GM18526 (cell line): ENCODE results near the gene CCDC198.

Experiments used
- POLR2A ChIP-seq: IDR thresholded peaks from 3 replicates; pipeline ENCODE4 v1.6.1; 2011; ENCODE audit not compliant: insufficient read length; ENCODE audit errors: extremely low read depth

Gene CCDC198

GRCh38 chr14:57486767-57487379 is 6.8 kb downstream of the CCDC198 start:
- no peak for TF ChIP-seq POLR2A

DNA sequence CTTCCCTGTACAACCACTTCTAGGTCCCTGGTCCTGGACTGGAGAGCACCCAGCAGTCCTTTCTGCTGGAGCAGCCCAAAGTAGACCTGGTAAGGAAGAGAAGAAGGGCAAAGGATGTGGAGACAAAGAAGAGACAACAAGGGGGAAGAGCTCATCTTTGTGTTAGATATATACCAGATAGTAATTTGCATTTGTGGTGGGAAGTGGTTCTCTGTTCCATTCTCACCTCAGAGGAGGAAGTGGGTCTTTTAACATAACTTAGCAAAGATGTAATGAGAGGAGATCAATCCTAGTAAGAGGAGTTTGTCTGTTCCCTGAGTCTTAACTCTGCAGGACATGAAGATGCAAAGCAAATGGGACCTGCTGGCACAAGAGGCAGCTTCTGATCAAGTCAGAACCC is 8.0 kb downstream of the CCDC198 start:
- no peak for TF ChIP-seq POLR2A

DNA sequence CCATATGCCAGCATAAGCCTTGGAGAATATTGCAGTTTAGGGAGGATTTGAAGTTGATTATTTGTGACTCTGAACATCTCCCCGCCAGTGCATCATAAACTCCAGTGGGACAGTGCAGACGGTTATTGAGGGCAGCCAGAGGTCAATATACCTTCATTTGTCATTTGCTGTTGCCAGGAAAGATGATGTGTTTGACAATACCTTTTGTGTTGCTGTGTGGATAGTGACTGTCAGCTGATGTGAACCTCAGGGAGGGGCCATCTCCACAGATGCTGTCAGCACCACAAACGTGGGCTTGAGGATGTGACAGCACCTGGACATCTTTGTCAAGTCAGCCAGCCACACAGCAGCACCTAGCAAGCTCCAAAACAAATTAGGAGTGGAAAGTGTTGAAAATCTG is 11.5 kb downstream of the CCDC198 start:
- no peak for TF ChIP-seq POLR2A

DNA sequence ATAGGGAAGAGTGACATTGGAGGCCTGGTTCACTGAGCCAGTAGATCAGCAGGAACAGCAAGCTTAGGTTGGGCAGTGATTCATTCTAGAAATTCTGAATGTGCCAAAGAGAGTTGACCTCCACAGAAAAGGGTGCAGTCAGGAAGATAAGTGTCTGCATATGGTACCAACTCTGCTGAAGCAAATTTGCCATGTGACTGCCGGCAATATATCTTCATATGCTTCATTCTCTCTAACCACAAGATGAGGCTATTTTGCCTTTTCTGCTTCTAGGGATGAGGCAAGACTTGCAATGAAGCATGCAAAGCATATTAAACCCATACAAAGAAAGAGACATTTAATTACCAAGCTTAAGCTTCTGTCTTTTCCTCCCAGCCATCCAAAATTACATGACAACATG is 13.6 kb downstream of the CCDC198 start:
- no peak for TF ChIP-seq POLR2A

GRCh38 chr14:57479197-57479596 is 14.5 kb downstream of the CCDC198 start:
- TF ChIP-seq POLR2A: no peak

DNA sequence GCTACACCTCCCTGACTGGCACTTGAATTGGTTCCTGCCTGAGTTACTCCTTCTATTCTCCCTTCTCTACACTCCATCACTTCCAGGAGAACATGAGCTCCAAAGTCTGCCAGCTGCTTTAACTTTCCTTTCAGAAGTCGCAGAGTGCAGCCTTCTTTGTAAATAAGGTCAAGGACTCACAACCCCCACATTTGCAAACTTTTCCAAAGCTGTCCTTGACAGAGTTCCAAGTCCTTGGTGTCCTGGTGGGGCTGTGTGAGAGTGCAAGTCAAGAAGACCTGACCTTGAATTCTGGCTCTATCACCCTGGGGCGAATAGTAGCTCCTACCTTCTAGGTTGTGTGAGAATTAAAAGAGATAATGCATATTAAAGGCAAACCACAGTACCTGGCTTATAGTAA is 15.6 kb downstream of the CCDC198 start:
- TF ChIP-seq POLR2A: no peak

DNA sequence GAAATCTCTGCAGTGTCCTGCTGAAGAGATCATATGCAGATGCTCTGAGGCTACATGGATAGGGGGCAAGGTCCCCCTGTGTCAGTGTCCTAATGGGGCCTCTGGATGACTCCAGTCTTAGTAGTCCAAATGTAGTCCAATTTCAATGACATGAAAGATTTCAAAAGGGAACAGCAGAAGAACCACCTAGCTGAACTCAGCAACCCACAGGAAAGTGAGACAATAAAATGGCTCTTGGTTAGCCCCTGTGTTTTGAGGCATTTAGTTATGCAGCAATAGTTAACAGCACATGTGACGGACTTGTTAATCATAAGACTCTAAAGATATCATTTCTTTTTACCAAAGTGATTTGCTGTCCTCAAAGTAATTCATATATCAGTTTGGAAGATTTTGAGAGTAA is 22.7 kb downstream of the CCDC198 start:
- no peak for TF ChIP-seq POLR2A

DNA sequence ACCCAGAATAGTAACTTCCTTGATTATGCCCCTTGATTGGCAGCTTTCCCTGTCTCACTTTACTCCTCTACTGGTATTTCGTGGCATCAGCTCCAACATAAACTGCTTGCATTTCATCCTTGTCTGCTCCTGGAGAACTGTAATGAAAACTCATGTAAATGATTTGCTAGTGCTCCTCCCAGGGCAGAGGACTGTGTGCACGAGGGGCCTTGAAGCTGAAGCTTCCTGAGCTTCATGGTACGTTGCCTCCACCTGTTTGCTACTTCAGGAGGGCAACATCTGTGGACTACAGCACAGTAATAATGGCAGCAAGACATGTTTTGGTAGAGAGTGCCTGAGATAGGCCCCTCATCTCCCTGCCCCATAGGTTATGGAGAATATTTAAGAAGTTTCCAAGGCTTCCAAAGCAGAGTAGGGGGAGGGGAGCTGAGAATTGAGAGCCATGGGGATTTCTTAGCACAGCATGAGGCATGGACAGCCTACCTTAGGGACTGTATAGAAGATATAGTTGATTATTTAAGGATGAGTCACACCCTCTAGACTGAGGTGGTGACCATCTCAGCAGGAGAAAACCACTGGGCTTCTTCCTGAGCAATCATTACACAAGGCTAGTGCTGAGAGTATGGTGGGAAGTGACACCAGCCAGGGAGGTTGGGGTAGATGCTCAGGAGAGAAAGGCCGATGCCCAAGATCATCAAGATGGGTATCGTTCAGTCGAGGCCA is 29.5 kb downstream of the CCDC198 start:
- no peak for TF ChIP-seq POLR2A

- TF ChIP-seq POLR2A: no peak
Observed at GRCh38 chr14:57462551-57462950, 31.1 kb downstream of the CCDC198 start.

DNA sequence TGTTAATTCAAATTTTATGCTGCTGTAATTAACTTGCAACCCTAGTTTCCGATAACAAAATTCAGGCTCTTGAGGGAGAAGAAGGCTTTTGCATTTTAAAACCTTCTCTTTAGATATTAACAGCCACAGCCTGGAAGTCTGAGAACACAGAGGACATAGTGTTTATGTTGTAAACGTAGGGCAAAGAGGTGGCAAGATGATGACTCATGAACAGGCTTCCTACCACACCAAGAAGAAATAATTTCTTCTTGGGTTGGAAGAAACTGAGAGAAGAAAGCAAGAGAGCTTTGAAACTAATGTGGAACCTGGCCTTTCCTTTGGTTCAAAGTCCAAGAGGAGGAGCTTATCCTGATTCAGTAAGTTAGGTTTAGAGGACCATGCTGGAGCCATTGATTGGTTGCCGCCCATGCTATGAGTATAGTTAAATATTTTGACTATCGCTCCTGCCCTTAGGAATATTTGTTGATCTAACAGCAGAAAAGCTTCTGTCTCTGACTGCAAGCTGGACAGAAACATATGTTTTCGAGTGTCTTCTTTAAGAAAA is 31.8 kb downstream of the CCDC198 start:
- no peak for TF ChIP-seq POLR2A

- TF ChIP-seq POLR2A: no peak
Observed at GRCh38 chr14:57435923-57436322, 57.7 kb downstream of the CCDC198 start.

DNA sequence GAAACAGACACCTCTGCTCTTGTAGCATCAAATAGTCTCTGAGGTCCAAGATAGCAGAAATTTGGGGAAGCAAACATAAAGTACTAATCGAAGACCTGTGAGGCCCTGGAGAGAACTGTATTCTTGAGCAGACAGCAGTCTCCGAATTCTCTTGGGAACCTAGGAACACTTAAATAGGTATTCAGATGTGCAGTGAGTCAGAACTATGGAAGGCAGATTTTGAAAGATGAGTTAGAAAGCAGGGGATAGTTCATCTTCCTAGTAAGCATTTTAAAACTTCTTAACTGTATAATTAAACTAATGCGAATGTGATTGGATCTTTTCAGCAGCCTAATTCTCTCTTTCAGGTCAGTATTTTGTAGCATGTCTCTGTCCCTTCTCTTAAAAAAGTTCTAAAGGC is 72.7 kb downstream of the CCDC198 start:
- no peak for TF ChIP-seq POLR2A

DNA sequence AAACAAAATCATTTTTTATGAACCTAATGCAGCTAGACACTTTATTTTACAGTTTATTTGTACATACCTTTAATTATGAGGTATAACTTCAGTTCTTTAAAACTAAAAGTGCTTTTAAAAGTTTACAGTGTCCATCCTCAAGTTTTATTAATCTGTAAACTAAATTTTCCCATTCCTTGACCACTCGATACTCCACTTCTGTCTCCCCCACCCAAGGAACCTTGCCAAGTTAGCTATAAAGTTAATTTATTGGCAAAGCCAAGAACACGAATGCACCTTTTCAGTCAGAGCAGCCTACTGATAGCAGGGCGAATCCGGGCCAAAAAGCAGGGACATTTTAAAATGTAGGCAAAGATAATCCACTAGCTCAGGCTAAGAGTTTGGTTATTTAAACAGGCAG is 73.6 kb downstream of the CCDC198 start:
- TF ChIP-seq POLR2A: no peak
